ENCODE measurements around the gene RBM17. TPM values are rescaled to one million over a fixed set of nuclear protein-coding genes. Genes with fewer than 3 reads are reported as not detected.

RBM17 gene
- total and polyA plus RNA-seq, 10 of the 15 experiments (the other 5 are each of a cell fraction or from before 2014, with no cell fraction given), result 28.4 to 181 (median 83.9) TPM

DNA sequence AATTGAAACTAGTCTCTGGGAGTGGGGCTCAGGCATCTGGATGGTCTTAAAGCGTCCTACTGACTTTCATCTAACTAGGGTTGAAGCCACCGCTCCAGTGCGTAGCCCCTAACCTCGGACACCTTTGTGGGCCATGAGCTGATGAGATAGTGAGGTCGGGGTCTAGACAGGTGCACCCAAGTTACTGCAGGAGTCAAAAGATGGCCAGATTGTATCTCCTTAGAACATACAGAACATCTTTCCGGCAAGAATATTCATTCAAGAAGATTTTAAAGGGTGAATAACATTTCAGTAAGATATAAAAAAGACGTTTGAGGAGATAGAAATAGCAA, 20.6 kb downstream of the RBM17 start:
- DNase-seq (ENCODE audit: low read depth, low spot score), result no peak
- TF ChIP-seq NR2F1 (conservative IDR thresholded peaks at IDR 0.05) (no peak), SP1 (IDR thresholded peaks at IDR 0.05; ENCODE audit: low read depth, low read length) (no peak)
- H3K4me3 ChIP-seq, result no peak overlapping the region

GRCh38 chr10:6110136-6110535, 21.3 kb downstream of the RBM17 start:
- no peak for ATAC-seq
- in situ Hi-C loops (cut with MboI), result loop anchor here (5.0 kb wide), 1 partner anchor 42 kb away; no protein-coding TSS in a partner anchor
- POLR2A ChIA-PET, result interaction anchor here (1.1 to 1.3 kb wide), 2 partner anchors 12 to 292 kb away, joined by 3 to 4 read pairs; no protein-coding TSS in a partner anchor
- TF ChIP-seq NR2F1 (conservative IDR thresholded peaks at IDR 0.05) (no peak), RELA (IDR thresholded peaks at IDR 0.05; ENCODE audit: borderline replicate concordance, partially characterized antibody) (no peak), CBX3 (IDR thresholded peaks at IDR 0.05; ENCODE audit: borderline replicate concordance, low read depth) (no peak), LARP7 (IDR thresholded peaks at IDR 0.05) (no peak), CEBPZ (IDR thresholded peaks at IDR 0.05; ENCODE audit: low read depth, low read length) (no peak), GATAD2B (conservative IDR thresholded peaks at IDR 0.05; ENCODE audit: low read depth) (no peak), BHLHE40 (IDR thresholded peaks at IDR 0.05; ENCODE audit: borderline replicate concordance in 1 of 2, low read depth in 2 of 2, low read length in 1 of 2) (no peak)
- TF ChIP-seq, protein P1, sequence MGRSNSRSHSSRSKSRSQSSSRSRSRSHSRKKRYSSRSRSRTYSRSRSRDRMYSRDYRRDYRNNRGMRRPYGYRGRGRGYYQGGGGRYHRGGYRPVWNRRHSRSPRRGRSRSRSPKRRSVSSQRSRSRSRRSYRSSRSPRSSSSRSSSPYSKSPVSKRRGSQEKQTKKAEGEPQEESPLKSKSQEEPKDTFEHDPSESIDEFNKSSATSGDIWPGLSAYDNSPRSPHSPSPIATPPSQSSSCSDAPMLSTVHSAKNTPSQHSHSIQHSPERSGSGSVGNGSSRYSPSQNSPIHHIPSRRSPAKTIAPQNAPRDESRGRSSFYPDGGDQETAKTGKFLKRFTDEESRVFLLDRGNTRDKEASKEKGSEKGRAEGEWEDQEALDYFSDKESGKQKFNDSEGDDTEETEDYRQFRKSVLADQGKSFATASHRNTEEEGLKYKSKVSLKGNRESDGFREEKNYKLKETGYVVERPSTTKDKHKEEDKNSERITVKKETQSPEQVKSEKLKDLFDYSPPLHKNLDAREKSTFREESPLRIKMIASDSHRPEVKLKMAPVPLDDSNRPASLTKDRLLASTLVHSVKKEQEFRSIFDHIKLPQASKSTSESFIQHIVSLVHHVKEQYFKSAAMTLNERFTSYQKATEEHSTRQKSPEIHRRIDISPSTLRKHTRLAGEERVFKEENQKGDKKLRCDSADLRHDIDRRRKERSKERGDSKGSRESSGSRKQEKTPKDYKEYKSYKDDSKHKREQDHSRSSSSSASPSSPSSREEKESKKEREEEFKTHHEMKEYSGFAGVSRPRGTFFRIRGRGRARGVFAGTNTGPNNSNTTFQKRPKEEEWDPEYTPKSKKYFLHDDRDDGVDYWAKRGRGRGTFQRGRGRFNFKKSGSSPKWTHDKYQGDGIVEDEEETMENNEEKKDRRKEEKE (IDR thresholded peaks at IDR 0.05), result no peak

More for the DNA sequence above, 20.6 kb downstream of the RBM17 start:
- ChIA-PET CTCF (interaction anchor here (2.8 to 8.0 kb wide), 4 partner anchors 42 to 297 kb away, joined by 17 to 120 read pairs (median 35); partner anchors contain the start of gene PFKFB3), SMC1A (ENCODE audit: uncharacterized antibody, unreplicated experiment) (interaction anchor here (0.9 to 3.1 kb wide), 6 partner anchors 27 to 300 kb away, joined by 3 to 38 read pairs (median 6); partner anchors contain the start of gene PFKFB3), RAD21 (ENCODE audit: unreplicated experiment) (interaction anchor here (1.7 kb wide), 1 partner anchor 41 kb away, joined by 3 read pairs; no protein-coding TSS in a partner anchor), POLR2A (no interaction called here)
- Histone ChIP-seq H2AFZ (ENCODE audit: control insufficient read depth, low read depth, low read length) (no peak overlapping the region), H3K27me3 (replicated peaks in 1 of 2; ENCODE audit: control insufficient read depth in 2 of 2, insufficient read depth in 2 of 2, low read length in 1 of 2) (no peaks in the 10 kb centered on the region), H3K36me3 (ENCODE audit: control insufficient read depth in 2 of 2, insufficient read depth in 2 of 2, low read length in 1 of 2) (peaks cover 15 to 55% of the 10 kb centered on the region in 2 experiments), H4K20me1 (ENCODE audit: control insufficient read depth, insufficient read depth) (no peaks in the 10 kb centered on the region), H3K4me2 (ENCODE audit: control insufficient read depth, insufficient read depth) (no peak overlapping the region), H3K9me3 (replicated peaks; ENCODE audit: control insufficient read depth, insufficient read depth, low read length) (no peaks in the 10 kb centered on the region), H3K9ac (ENCODE audit: control insufficient read depth, insufficient read depth, low read length) (no peak overlapping the region), H3K79me2 (ENCODE audit: control insufficient read depth, insufficient read depth, low read length) (no peaks in the 10 kb centered on the region; the same call in 1 of the 2 replicates), H3K27ac (ENCODE audit: control insufficient read depth, insufficient read depth) (no peak overlapping the region), H3K4me1 (ENCODE audit: control insufficient read depth, insufficient read depth, low read length) (no peaks in the 10 kb centered on the region)
- WGBS (ENCODE audit: insufficient coverage, insufficient replicate concordance, low lambda C conversion rate, missing lambda C conversion rate), result 66% methylated on average over 7 of the region's 7 CpGs
- no TSS peak for BruUV-seq (replicated peaks)
- in situ Hi-C loops (cut with MboI), result loop anchor here (5.0 kb wide), 1 partner anchor 293 kb away; no protein-coding TSS in a partner anchor
- ATAC-seq, result no peak
- intact Hi-C loops (cut with micrococcal nuclease; ENCODE audit: unreplicated experiment), result loop anchor here (1.0 kb wide), 3 partner anchors 42 to 292 kb away; partner anchors contain the start of gene PFKFB3
- FAIRE-seq, result no peak

More at GRCh38 chr10:6110136-6110535, 21.3 kb downstream of the RBM17 start:
- Histone ChIP-seq H3K79me2 (ENCODE audit: control insufficient read depth, insufficient read depth, low read length) (no peaks in the 10 kb centered on the region; the same call in 1 of the 2 replicates), H3K36me3 (ENCODE audit: control insufficient read depth in 2 of 2, insufficient read depth in 2 of 2, low read length in 1 of 2) (peaks cover 18 to 55% of the 10 kb centered on the region in 2 experiments), H3K9ac (ENCODE audit: control insufficient read depth, insufficient read depth, low read length) (no peak overlapping the region), H3K9me3 (replicated peaks; ENCODE audit: control insufficient read depth, insufficient read depth, low read length) (no peaks in the 10 kb centered on the region), H2AFZ (ENCODE audit: control insufficient read depth, low read depth, low read length) (no peak overlapping the region), H3K4me2 (ENCODE audit: control insufficient read depth, insufficient read depth) (no peak overlapping the region), H3K4me3 (no peak overlapping the region), H3K4me1 (ENCODE audit: control insufficient read depth, insufficient read depth, low read length) (no peaks in the 10 kb centered on the region), H3K27ac (ENCODE audit: control insufficient read depth, insufficient read depth) (no peak overlapping the region), H4K20me1 (ENCODE audit: control insufficient read depth, insufficient read depth) (no peaks in the 10 kb centered on the region), H3K27me3 (replicated peaks in 1 of 2; ENCODE audit: control insufficient read depth in 2 of 2, insufficient read depth in 2 of 2, low read length in 1 of 2) (no peaks in the 10 kb centered on the region)
- ChIA-PET RAD21 (ENCODE audit: unreplicated experiment) (interaction anchor here (0.7 to 2.5 kb wide), 8 partner anchors 27 to 296 kb away, joined by 3 to 24 read pairs (median 4); no protein-coding TSS in a partner anchor), SMC1A (ENCODE audit: uncharacterized antibody, unreplicated experiment) (interaction anchor here (0.8 to 3.2 kb wide), 12 partner anchors 13 to 299 kb away, joined by 3 to 38 read pairs (median 6); partner anchors contain the start of gene PFKFB3), CTCF (interaction anchor here (0.9 to 8.0 kb wide), 8 partner anchors 10 to 300 kb away, joined by 3 to 120 read pairs (median 11); partner anchors contain the start of gene PFKFB3)
- WGBS (ENCODE audit: insufficient coverage, insufficient replicate concordance, low lambda C conversion rate, missing lambda C conversion rate), result 80% methylated on average over 5 of the region's 5 CpGs
- DNase-seq (ENCODE audit: low read depth, low spot score) (no peak), FAIRE-seq (no peak)
- no TSS peak for BruUV-seq (replicated peaks)
- intact Hi-C loops (cut with micrococcal nuclease; ENCODE audit: unreplicated experiment), result no loop called here
